Esophagus squamous epithelium (tissue), 5 donors: Measurements from ENCODE around the gene MYH7B. TPM values are rescaled to one million over a fixed set of nuclear protein-coding genes. Genes with fewer than 3 reads are reported as not detected.

Source experiments
- DNase-seq: peaks from one replicate; lab custom pipeline; 2025; lab: John Stamatoyannopoulos, UW
- H3K27ac ChIP-seq, 4 donors: fragments of 200-600 bp; sonication (generic); one replicate each; pipeline ENCODE4 v1.5.1; 2016 to 2019; ENCODE audit warnings: mild to moderate bottlenecking in 1 of 4
- H3K27me3 ChIP-seq, 4 donors: fragments of 200-600 bp; sonication (generic); 1 replicate in 3 of 4; 2 replicates in 1 of 4; pipeline versions ENCODE4 v1.5.1 to v1.6.0; 2017 to 2021; ENCODE audit warnings: antibody characterized with exemption in 1 of 4
- H3K36me3 ChIP-seq, 3 donors: fragments of 200-600 bp; sonication (generic); one replicate each; pipeline ENCODE4 v1.5.1; 2016 to 2019
- H3K4me1 ChIP-seq, 3 donors: fragments of 200-600 bp; sonication (generic); one replicate each; pipeline ENCODE4 v1.5.1; 2017 to 2019
- H3K4me3 ChIP-seq, 4 donors: fragments of 200-600 bp; sonication (generic); 1 replicate in 3 of 4; 2 replicates in 1 of 4; pipeline ENCODE4 v1.5.1; 2016 to 2019; ENCODE audit warnings: mild to moderate bottlenecking in 2 of 4, moderate library complexity in 1 of 4
- H3K9me3 ChIP-seq, 3 donors: fragments of 200-600 bp; sonication (generic); one replicate each; pipeline ENCODE4 v1.5.1; 2016 to 2019
- POLR2A ChIP-seq, 4 donors: fragments of 450-650 bp; IDR thresholded peaks; one replicate each; pipeline ENCODE4 v1.6.1; 2017; ENCODE audit warnings: antibody characterized with exemption in 4 of 4, mild to moderate bottlenecking in 4 of 4, moderate library complexity in 3 of 4
- WGBS, 2 donors: methylation state at CpG; one replicate each; pipeline ENCODE4 v1.1.5; 2018; 5-methylcytosine and 5-hydroxymethylcytosine counted together
- intact Hi-C: fragments of 100-400 bp; cut with DNase I; formaldehyde crosslinking; loops from one replicate; pipeline ENCODE4 v1.15.0; 2022
- small RNA-seq, 4 donors: library from RNA; depleted of rRNA; stranded (forward); fragments of <200 nt; gene quantifications; one replicate each; pipeline ENCODE3, GENCODE V24; 2016
- total RNA-seq, 4 donors: library from RNA; depleted of rRNA; stranded (reverse); fragments of >200 nt; gene quantifications; one replicate each; pipeline ENCODE4 v1.1.0, GENCODE V29; 2016
- TF ChIP-seq, protein P1 (sequence below), 6 experiments: fragments of 450-650 bp in 4 of 6; fragments of 200-600 bp in 2 of 6; sonication (generic) in 2 of 6; IDR thresholded peaks; one replicate each; pipeline ENCODE4 v1.5.1; 2016 to 2019; ENCODE audit warnings: antibody characterized with exemption in 6 of 6, mild to moderate bottlenecking in 4 of 6, moderate library complexity in 4 of 6
- donor health status: DM: yes; HTN: yes; CAD: no.

The MYH7B gene
- total RNA-seq, 4 donors from 2014 or later: 0.19 TPM; not detected in 3

DNA sequence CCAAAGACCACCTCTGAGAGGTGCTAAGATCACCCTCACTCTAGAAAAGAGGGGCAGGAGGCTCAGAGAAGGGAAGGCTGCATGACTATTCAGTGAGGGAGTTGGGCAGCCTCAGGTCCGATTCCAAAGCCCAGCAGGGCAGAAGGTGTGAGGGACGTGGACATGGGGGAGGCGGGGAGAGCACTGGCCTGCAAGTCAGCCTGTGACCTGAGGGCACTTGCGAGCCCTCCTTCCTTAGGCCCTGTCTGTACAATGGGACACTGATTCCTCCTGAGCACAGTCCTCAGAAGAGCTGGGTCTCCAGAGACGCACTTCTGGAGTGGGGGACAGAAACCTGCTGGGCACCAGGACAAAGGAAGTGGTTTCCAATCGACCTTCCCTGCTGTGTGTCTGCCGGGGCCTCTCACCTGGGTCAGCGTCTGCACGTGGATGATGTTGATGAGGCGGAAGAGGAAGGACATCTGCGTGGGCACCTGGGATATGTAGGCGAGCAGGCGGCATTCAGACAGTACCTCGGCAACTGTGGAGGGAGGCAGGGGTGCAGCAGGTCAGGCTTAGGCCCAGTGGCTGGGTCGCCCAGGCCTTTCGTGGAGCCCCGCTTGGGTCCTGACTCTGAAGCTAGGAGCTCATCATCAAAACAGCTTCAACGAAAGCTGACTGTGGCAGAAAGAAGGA is 48.5 kb downstream of the MYH7B start:
- Histone ChIP-seq H3K27me3 (no peaks in the 10 kb centered on the region), H3K36me3 (peaks cover 73 to 100% (median 76%) of the 10 kb centered on the region in 3 donors), H3K9me3 (no peaks in the 10 kb centered on the region), H3K4me1 (peaks cover 0 to 8% (median 0%) of the 10 kb centered on the region in 3 donors), H3K4me3 (no peak overlapping the region), H3K27ac (no peak overlapping the region)
- TF ChIP-seq, protein P1, sequence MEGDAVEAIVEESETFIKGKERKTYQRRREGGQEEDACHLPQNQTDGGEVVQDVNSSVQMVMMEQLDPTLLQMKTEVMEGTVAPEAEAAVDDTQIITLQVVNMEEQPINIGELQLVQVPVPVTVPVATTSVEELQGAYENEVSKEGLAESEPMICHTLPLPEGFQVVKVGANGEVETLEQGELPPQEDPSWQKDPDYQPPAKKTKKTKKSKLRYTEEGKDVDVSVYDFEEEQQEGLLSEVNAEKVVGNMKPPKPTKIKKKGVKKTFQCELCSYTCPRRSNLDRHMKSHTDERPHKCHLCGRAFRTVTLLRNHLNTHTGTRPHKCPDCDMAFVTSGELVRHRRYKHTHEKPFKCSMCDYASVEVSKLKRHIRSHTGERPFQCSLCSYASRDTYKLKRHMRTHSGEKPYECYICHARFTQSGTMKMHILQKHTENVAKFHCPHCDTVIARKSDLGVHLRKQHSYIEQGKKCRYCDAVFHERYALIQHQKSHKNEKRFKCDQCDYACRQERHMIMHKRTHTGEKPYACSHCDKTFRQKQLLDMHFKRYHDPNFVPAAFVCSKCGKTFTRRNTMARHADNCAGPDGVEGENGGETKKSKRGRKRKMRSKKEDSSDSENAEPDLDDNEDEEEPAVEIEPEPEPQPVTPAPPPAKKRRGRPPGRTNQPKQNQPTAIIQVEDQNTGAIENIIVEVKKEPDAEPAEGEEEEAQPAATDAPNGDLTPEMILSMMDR (IDR thresholded peaks at IDR 0.05): no peak
- TF ChIP-seq POLR2A (IDR thresholded peaks at IDR 0.05): no peak
- DNase-seq: no peak
- WGBS, 2 donors: 88 to 100% methylated on average over 2 to 16 of the region's 18 CpGs
- intact Hi-C loops: no loop called here

- Histone ChIP-seq H3K9me3 (no peaks in the 10 kb centered on the region), H3K4me3 (no peak overlapping the region), H3K36me3 (peaks cover 71 to 100% (median 76%) of the 10 kb centered on the region in 3 donors), H3K27ac (no peak overlapping the region), H3K27me3 (no peaks in the 10 kb centered on the region), H3K4me1 (peaks cover 0 to 14% (median 0%) of the 10 kb centered on the region in 3 donors)
- intact Hi-C loops: no loop called here
- TF ChIP-seq, protein P1 (IDR thresholded peaks at IDR 0.05): no peak
- WGBS, 2 donors: 93 to 95% methylated on average over 15 to 20 of the region's 20 CpGs
- no peak for DNase-seq
Measured at GRCh38 chr20:35004749-35005462, 49.2 kb downstream of the MYH7B start.

Small RNAs within 50 kb of the gene (small RNA-seq; reads per million reads assigned to genes)
- 0 to 0.42 (median 0.07) reads per million in 4 donors for gene MIR499A

Other genes with a start within 250 kb of the MYH7B start
- gene NCOA6, start 130.2 kb upstream of the MYH7B start, total RNA-seq: 10 to 100 TPM; 11.6 to 21.8 (median 18.1) TPM
- 1 to 10 TPM; 1.8 to 8.2 (median 5.1) TPM for gene GGT7, start 83.0 kb upstream of the MYH7B start, total RNA-seq
- gene ACSS2, start 79.3 kb upstream of the MYH7B start, total RNA-seq: 10 to 100 TPM; 29.5 to 69.1 (median 43.6) TPM
- 10 to 100 TPM; 61.3 to 75.2 (median 64.5) TPM for gene GSS, start 62 bp upstream of the MYH7B start, total RNA-seq
- 10 to 100 TPM; 35.2 to 50.4 (median 47.2) TPM for gene TRPC4AP, start 136.9 kb downstream of the MYH7B start, total RNA-seq
- gene EDEM2, start 191.5 kb downstream of the MYH7B start, total RNA-seq: 10 to 100 TPM; 12.5 to 17.5 (median 14.6) TPM
- 10 to 100 TPM in 3 of 4 donors, 1 to 10 TPM in 1; 2.5 to 19.6 (median 14.6) TPM for gene PROCR, start 216.2 kb downstream of the MYH7B start, total RNA-seq